G401 (cell line): ENCODE results near the gene KRTAP5-3. TPM values are rescaled to one million over a fixed set of nuclear protein-coding genes. Genes with fewer than 3 reads are reported as not detected.
A peak's percentile ranks its signal among the peaks of the same experiment; 100 is the strongest.
"Not testable (repeated sequence)": the region's sequence is repeated elsewhere in the genome, so short reads cannot be mapped to it uniquely, and the experiment has no call there.

ENCODE experiments used
- DNase-seq: peaks from one replicate; pipeline ENCODE4 v3.0.0-alpha.2; 2015; ENCODE audit warnings: low spot score
- in situ Hi-C: cut with HindIII; loops from 2 replicates; pipeline ENCODE4 v1.10.0; 2016; ENCODE audit warnings: low sequenced_read_pairs, mixed read lengths
- total RNA-seq: library from RNA; depleted of rRNA; stranded (reverse); fragments of >200 nt; shearing (Covaris generic); gene quantifications from 2 replicates; pipeline ENCODE4 v1.2.3, GENCODE V29; 2014; rRNA removed

KRTAP5-3 gene
- total RNA-seq: not detected in 2 replicates

DNA sequence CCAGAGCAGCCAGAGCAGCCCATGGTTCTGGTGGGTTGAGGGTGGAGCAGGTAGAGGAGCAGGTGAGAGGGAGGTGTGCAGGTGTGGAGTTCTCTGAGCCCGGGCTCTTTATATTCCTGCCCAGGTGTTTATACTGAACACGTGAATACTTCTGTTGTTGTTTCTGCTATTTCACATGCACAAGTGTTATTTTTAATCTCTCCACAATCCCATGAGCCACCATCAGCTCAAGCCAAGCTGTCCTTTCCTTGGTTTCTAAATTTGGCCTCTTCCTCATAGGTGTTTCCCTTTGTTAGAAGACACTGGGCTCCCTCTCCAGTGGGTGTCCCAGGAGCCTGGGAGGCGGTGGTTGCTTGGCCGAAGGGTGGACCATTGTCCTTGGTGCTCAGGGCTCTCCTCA is at the start of gene KRTAP5-3:
TSS of gene KRTAP5-3 (minus strand) at position 101 of the 400 bp plus-strand sequence. CDS start at position 23, 78 bp downstream.
- no peak for DNase-seq
- in situ Hi-C loops: no loop called here

DNA sequence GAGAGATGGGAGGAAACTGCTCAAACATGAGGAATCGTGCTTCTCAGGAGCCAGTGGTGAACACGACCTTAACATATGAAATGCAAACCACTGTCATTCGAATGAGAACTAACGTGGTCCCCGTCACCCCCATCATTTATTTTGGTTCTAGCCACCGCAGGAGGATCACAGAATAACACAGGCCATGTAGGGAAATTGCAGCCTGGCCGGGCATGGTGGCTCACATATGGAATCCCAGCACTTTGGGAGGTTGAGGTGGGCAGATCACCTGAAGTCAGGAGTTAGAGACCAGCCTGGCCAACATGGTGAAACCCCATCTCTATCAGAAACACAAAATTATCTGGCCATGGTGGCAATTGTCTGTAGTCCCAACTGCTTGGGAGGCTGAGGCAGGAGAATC is 48.4 kb upstream of the KRTAP5-3 start:
- DNase-seq: no peak
- in situ Hi-C loops: no loop called here

GRCh38 chr11:1656061-1656441 is 47.8 kb upstream of the KRTAP5-3 start:
- in situ Hi-C loops: no loop called here
- DNase-seq: no peak

DNA sequence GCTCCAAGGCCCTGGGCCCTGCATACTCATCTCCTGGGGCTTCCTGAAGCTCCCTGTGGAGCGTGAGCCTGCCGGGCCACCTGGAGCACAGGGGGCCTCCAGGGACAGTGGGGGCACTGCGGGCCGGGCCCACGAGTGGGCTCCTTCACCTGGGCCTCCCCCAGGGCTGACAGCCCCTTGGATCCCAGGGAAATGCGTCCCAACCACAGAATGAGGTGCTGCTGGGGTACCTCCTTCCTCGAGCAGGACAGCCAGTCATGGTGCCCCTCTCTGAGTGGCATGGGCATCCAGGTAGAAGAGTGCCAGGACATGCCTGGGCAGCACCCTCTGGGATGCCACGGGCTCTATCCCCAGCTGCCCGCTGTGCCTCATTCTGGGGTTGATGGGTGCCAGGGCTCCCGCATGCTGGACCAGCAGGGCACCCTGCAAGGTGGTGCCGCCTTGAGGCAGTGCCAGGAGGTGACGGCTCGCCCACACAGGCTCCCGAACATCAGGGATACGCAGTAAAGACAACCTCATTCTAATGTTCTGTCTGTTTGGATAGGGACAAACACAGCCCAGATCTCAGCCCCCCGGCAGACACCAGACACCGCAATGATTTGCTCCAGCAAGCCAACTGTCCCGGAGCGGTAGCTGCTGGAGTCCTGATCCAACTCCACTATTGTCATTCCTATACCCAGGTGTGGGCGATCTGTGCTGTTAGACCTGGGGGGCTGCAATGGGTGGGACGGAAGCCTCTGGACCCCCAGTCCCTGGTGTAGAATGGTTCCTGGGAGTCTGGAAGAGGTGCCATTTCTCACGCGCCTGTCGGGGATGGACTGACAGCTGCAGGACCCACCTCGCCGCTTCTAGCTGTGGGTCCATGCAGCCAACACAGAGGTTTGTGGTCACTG is 47.2 kb upstream of the KRTAP5-3 start:
- in situ Hi-C loops: no loop called here
- no peak for DNase-seq

- no peak for DNase-seq
- in situ Hi-C loops: no loop called here
These were observed 46.3 kb upstream of the KRTAP5-3 start for GRCh38 chr11:1654388-1655167.

DNA sequence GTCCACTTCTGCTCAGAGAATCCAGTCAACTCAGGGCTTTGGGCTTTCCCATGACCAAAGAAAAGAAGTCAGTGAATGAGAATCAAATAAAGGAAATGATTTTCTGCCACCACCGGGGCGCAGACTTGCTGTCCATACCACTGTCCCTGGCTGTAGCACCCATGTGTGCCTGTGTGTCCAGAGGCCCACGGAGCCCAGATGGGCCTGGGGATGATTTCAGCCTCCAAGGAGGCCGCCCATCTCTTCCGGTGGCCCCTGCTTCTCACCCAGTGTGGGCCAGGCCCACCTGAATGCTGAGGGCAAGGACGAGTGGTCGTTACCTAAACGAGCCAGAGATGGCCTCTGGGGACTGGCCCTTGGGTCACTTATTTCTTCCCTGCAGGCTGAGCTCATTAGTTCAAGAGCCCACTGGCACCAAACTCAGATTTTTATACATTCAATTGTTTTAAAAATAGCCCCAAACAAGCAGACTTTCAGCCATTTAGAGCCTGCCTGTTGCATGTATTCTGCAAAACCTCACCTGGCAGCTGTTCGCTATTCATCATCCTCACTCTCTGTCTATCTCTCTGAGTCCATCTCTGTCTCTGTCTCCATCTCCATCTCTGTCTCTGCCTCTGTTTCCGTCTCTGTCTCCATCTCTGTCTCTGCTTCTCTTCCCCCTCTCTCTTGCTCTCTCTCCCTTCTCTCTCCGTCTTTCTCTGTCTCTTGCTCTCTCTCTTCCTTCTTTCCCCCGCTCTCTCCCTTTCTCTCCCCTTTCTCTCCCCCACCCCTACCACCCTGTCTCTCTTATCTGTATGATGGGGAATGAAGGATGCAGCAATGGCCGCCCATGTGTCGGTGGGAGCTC is 45.5 kb upstream of the KRTAP5-3 start:
- in situ Hi-C loops: no loop called here
- no peak for DNase-seq

GRCh38 chr11:1652771-1653540 is 44.7 kb upstream of the KRTAP5-3 start:
- DNase-seq: peak; percentile 76
- in situ Hi-C loops: no loop called here

- no peak for DNase-seq
- in situ Hi-C loops: no loop called here
These were observed 44.1 kb upstream of the KRTAP5-3 start for GRCh38 chr11:1652442-1652770.

- no peak for DNase-seq
- in situ Hi-C loops: no loop called here
These were observed 43.8 kb upstream of the KRTAP5-3 start for GRCh38 chr11:1652026-1652425.

DNA sequence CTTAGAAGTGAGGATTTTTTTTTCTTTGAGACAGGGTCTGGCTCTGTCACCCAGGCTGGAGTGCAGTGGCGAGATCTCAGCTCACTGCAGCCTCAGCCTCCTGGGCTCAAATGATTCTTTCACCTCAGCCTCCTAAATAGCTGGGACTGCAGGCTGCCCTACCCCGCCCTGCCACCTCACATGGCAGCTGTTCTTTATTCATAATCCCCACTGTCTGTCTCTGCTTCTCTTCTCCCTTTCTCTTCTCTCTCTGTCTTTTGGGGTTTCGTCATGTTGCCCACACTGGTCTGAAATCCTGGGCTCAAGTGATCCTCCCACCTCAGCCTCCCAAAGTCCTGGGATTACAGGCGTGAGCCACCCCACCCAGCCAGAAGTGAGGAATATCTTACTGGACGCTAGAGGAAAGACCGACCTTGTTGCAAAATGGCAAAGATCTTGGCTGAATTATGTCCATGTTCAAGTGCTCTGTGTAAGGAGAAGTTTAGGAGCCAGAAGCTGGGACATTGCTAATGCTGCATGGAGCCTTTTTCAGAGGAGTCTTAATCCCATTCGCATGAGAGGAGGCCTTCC is 43.2 kb upstream of the KRTAP5-3 start:
- no peak for DNase-seq
- in situ Hi-C loops: no loop called here

GRCh38 chr11:1650918-1651262 is 42.6 kb upstream of the KRTAP5-3 start:
- DNase-seq: no peak
- in situ Hi-C loops: no loop called here

GRCh38 chr11:1650034-1650917 is 42.0 kb upstream of the KRTAP5-3 start:
- in situ Hi-C loops: no loop called here
- no peak for DNase-seq

DNA sequence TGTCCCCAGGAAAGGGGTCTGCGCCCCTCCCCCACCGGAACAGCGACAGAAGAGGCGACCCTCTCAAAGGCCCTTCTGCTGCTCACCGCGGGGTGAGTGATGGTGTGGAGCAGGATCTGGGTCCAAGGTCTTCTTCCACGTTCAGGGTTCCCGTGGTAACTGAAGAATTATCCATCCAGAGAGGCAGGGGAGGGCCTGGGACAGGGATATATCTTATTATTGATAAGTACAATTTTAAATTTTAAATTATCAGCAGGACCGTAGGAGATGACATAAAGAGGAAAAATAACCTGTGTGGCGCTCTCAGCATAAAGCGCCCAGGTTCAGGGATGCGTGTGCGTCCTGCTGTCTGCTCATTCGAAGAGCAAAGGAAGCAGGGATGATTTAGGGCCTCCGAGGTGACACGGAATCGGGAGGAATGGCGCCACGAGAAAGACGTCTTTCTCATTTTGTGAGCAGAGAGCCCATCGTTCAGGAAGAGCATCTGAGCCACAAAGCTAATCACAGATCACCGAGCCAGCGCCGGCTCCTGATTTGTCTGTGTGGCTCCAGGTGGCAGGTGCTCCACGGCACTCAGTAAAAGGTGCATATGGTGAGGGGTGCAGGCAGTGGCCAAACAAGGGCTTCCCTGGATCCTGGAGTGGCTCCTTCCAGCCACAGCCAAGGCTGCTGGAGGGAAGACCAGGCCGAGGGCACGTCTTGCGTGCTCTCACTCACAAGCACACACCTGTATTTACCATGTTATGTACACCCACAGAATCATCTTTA is 40.6 kb upstream of the KRTAP5-3 start:
- no peak for DNase-seq
- in situ Hi-C loops: no loop called here

DNA sequence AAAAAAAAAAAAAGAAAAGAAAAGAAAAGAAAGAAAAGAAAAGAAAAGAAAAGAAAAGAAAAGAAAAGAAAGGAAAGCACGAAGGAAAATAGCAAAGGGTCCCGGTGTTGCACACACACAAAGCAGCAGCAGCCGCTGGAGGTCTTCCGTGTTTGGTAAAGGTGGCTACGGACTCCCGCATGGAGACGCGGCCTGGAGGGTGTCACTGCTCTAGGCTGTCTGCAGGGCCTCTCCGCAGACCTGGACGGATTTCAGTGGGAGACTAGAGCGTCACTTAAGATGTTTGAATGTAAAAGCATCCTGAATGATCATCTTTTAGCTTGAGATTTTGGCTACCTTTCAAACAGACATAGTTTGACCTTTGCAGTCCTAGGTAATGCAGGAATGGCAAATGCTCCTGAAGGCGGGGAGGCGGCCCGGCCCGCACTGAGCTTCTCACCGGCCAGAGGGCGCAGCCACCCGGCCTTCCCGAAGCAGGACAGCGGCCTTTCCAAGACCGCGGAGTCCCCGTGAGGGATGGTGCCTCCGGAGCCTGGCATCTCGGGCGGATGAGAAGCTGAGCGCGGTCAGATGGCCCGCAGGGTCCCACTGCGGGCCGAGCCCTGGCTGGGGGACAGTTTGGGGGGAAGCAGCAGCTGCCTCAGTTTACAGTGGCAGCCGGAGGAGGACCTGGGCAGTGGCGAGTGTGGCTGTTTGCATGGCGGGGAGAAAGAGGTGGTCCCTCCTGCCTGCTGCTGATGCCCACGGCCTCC is 39.8 kb upstream of the KRTAP5-3 start:
- DNase-seq: no peak
- in situ Hi-C loops: no loop called here

DNA sequence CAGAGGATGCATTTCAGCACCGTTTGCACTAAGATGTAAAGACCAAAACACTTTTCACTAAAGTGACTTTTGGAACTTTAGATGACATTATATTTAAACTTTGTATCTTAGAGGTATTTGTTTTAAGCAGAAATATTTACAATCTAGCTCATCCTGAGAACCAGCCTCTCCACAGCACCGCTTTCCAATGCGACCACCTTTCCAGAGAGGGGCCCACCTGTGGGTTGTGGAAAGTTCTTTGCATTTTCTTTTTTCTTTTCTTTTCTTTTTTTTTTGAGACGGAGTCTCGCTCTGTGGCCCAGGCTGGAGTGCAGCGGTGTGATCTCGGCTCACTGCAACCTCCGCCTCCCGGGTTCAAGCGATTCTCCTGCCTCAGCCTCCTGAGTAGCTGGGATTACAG is 38.3 kb upstream of the KRTAP5-3 start:
- DNase-seq, in situ Hi-C loops: not testable (repeated sequence)

DNA sequence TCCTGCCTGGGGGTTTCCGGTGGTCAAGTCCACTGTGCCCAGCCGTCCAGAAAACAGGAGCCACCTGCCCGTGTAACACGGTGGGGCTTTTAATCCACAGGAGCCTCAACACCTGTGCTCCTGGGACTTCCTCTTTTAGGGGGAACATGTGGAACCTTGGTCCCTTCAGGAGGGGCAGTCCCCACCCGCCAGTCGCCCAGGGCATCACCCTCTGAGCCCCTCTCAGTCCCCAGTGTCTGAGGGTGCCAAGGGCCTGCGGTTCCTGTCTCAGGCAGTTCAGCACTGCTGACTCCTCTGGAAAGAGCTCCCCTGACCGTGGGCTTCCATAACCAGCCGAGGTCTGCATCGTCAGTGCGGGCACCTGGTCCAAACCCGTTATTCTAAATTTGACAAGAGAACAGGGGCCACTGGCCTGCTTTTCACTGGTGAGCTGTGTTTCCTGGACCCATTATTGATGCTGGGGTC is 37.1 kb upstream of the KRTAP5-3 start:
- no peak for DNase-seq
- in situ Hi-C loops: no loop called here
